Muscle of leg (tissue), 11 donors: Measurements from ENCODE around the gene ATP2B3. TPM values are rescaled to one million over a fixed set of nuclear protein-coding genes. Genes with fewer than 3 reads are reported as not detected.

Experiments used
- DNase-seq: peaks from one replicate; pipeline ENCODE4 v3.0.0; 2013
- H3K27ac ChIP-seq: one replicate; pipeline ENCODE4 v1.5.1; 2013; ENCODE audit warnings: mild to moderate bottlenecking, low read length, control low read depth
- H3K27me3 ChIP-seq: one replicate; pipeline ENCODE4 v1.6.1; 2013; ENCODE audit warnings: low read length; ENCODE audit not compliant: control insufficient read depth, insufficient read depth
- H3K36me3 ChIP-seq: one replicate; pipeline ENCODE4 v1.6.1; 2013; ENCODE audit warnings: low read length; ENCODE audit not compliant: control insufficient read depth, insufficient read depth
- H3K4me1 ChIP-seq: one replicate; pipeline ENCODE4 v1.6.1; 2013; ENCODE audit warnings: low read length; ENCODE audit not compliant: control insufficient read depth, insufficient read depth
- H3K4me3 ChIP-seq: one replicate; pipeline ENCODE4 v1.5.1; 2013; ENCODE audit warnings: low read length, control low read depth
- H3K9me3 ChIP-seq: replicated peaks from 2 replicates; pipeline ENCODE4 v1.6.1; 2013; ENCODE audit warnings: low read depth, low read length; ENCODE audit not compliant: control insufficient read depth
- WGBS: methylation state at CpG from one replicate; pipeline ENCODE4 v1.1.5; 2013; ENCODE audit warnings: missing lambda C conversion rate; ENCODE audit not compliant: insufficient coverage; 5-methylcytosine and 5-hydroxymethylcytosine counted together
- polyA plus RNA-seq, 8 donors: library from polyadenylated mRNA; unstranded; fragments of 120-200 nt; gene quantifications; one replicate each; pipeline versions ENCODE4 v1.2.1 to v1.2.3, GENCODE V29; 2013; ENCODE audit warnings: inconsistent platforms in 1 of 8, low replicate concordance in 1 of 8; ENCODE audit not compliant: insufficient read length in 8 of 8, insufficient read depth in 1 of 8
- total RNA-seq: library from RNA; stranded (reverse); fragments of 120-200 nt; gene quantifications from one replicate; pipeline ENCODE4 v1.2.4, GENCODE V29; 2013

ATP2B3 gene
- total and polyA plus RNA-seq, 9 donors, result 0.18 to 0.56 (median 0.29) TPM

DNA sequence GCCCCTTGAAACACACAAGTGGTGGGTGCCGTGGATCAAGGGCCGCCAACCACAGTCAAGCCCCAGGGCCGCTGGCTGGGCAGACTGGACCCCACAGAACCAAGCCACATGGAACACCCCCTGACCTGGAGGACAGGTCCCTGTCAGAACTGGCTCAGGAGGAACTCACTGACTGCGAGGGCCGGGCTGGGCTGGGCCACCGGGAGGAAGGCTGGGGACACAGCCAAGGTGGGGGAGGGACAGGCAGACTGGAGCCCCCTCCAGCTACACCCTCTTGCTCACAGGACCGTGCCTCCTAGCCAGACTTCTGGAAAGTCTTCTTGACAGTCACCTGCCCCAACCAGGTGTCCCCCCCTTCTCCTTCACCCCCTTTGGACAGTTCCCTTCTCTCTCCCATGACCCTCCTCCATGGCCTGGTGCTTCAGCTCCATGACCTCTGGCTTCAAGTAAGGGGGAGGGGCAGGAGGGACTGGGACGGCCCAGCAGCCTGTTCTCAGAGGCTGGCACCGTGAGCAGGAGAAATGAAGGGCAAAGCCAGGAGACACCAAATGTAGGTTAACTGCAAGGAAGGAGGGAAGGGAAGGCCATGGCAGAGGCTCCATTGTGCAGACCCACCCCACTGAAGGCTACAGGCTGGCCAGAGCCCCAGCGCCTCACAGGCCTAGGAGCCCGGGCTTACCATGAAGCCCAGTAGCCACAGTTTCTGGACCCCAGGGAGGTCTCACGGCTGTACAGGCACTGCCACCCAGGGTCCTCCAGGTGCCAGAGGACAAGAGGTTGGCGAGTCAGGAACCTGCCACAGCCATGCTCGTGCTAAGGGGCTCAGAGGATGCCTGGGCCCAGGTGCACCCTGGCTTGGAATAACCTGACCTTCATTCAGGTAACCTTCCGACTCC is 107.0 kb downstream of the ATP2B3 start:
- 74% methylated on average over 10 of the region's 15 CpGs for WGBS
- H3K36me3 ChIP-seq, result no peaks in the 10 kb centered on the region
- H3K27me3 ChIP-seq, result peaks cover 8% of the 10 kb centered on the region
- H3K4me3 ChIP-seq, result no peak overlapping the region
- H3K9me3 ChIP-seq, result no peaks in the 10 kb centered on the region
- no peak overlapping the region for H3K27ac ChIP-seq
- no peak for DNase-seq
- peaks cover 9% of the 10 kb centered on the region for H3K4me1 ChIP-seq

DNA sequence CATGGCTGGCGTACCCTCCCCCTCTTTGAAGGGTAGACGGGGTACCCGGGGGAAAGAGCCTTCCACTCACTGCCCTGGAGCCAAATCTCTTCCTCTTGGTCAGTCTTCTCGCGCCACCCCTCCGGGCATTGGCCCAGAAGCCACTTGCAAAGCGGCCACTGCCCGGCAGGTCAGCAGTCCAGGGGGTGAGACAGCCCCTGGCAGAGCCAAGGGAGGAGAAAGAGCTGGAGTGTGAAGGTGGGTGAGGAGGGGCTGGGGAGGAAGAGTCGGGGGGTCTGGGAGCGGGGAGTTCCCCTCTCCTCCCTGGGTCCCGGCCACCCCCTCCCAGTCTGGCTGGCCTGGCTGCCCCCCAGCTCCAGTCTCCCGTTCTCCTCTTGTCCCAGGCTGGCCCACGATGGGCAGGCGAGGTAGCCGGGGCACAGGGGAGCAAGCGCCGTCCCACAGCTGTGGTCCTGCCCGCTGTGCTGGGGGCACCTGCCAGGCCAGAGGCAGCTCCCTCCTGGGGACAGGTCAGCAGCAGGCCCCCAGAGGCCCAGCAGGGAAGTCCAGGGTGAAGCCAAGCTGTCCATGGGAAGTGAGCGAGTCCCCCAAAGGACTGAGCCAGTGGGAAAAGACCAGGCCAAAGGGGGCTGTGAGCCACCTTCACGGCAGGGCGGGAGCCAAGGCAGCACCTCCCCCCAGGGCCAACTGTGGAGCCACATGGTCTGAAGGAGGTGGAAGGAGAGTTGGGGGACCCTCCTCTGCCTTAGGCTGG is 108.0 kb downstream of the ATP2B3 start:
- H3K4me3 ChIP-seq, result no peak overlapping the region
- no peak overlapping the region for H3K27ac ChIP-seq
- WGBS, result 91% methylated on average over 15 of the region's 21 CpGs
- H3K9me3 ChIP-seq, result no peaks in the 10 kb centered on the region
- peaks cover 9% of the 10 kb centered on the region for H3K4me1 ChIP-seq
- no peak for DNase-seq
- no peaks in the 10 kb centered on the region for H3K36me3 ChIP-seq
- H3K27me3 ChIP-seq, result peaks cover 6% of the 10 kb centered on the region

- peaks cover 1% of the 10 kb centered on the region for H3K9me3 ChIP-seq
- WGBS, result 77% methylated on average over 11 of the region's 16 CpGs
Measured at GRCh38 chrX:153626025-153626633, 108.7 kb downstream of the ATP2B3 start.

DNA sequence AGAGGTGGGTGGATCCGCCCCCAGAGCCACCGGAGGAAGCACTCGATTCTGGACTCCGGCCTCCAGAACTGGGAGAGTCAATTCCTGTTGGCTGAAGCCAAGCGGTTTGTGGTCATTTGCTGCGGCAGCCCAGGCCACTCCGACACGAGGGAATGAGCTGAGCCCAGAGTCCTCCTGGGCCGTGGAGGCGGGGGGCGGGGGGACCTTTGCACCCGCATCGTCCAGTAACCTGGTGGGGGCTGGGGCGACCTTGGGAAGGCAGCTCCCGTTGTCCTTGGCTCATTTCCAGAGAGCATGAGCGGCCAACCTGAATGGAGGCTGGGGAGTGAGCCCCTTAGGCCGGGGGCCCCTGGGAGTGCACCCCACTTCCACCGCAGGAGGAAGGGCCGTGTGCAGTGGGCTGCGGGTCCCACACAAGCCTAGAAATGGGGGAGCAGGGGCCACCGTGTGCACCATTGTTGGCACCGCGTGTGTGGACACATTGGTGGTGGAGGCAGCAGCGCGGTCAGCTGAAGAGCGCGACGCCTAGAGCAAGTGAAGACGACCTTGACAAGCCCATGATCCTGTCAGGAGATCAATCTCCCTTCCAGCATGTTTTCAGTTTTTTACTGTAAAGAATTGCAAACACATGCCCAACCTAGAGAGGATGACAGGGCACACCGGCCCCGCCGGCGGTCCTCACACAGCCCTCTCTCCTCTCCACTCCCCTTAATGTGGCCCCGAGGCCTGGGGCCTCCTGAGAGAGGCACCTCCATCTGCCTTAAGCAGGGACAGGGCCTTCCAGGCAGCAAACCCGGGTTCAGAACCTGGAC is 109.6 kb downstream of the ATP2B3 start:
- 65% methylated on average over 19 of the region's 35 CpGs for WGBS
- Histone ChIP-seq H3K27me3 (peaks cover 4% of the 10 kb centered on the region), H3K36me3 (no peaks in the 10 kb centered on the region), H3K4me3 (no peak overlapping the region), H3K9me3 (peaks cover 4% of the 10 kb centered on the region), H3K27ac (no peak overlapping the region), H3K4me1 (peaks cover 9% of the 10 kb centered on the region)
- no peak for DNase-seq

More at GRCh38 chrX:153626025-153626633, 108.7 kb downstream of the ATP2B3 start:
- Histone ChIP-seq H3K36me3 (no peaks in the 10 kb centered on the region), H3K4me3 (no peak overlapping the region), H3K27ac (no peak overlapping the region), H3K4me1 (peaks cover 9% of the 10 kb centered on the region), H3K27me3 (peaks cover 6% of the 10 kb centered on the region)
- DNase-seq, result no peak

DNA sequence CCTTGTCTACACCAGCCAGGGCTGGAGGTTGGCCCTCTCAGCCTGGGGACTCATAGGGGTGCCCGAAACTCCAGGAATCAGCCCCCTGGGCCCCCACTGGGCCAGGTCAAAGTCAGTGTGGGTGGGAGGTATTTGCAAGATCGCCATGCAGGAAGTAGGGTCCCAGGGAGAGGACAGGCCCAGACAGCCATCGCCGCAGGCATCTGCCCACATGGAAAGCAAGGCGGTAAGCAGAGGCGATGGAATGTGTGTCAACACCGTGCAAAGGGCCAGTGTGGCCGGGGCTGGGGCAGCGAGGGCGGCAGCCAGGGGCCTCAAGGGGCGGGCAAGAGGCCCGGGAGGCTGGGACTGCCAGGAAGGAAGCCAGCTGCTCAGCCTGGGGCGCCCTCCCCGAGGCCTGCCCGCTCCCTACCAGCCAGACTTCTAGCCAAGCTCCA is 110.3 kb downstream of the ATP2B3 start:
- H3K36me3 ChIP-seq, result no peaks in the 10 kb centered on the region
- H3K4me1 ChIP-seq, result peaks cover 9% of the 10 kb centered on the region
- H3K9me3 ChIP-seq, result peaks cover 5% of the 10 kb centered on the region
- no peak overlapping the region for H3K4me3 ChIP-seq
- H3K27me3 ChIP-seq, result peaks cover 5% of the 10 kb centered on the region
- no peak for DNase-seq
- WGBS, result 60% methylated on average over 10 of the region's 15 CpGs
- H3K27ac ChIP-seq, result no peak overlapping the region

GRCh38 chrX:153628129-153628528 is 110.7 kb downstream of the ATP2B3 start:
- Histone ChIP-seq H3K27me3 (peaks cover 5% of the 10 kb centered on the region), H3K4me1 (peaks cover 9% of the 10 kb centered on the region), H3K27ac (no peak overlapping the region), H3K9me3 (peaks cover 6% of the 10 kb centered on the region), H3K4me3 (no peak overlapping the region), H3K36me3 (no peaks in the 10 kb centered on the region)
- WGBS, result 74% methylated on average over 6 of the region's 8 CpGs
- no peak for DNase-seq

GRCh38 chrX:153628665-153629064 is 111.2 kb downstream of the ATP2B3 start:
- Histone ChIP-seq H3K27ac (no peak overlapping the region), H3K4me3 (no peak overlapping the region), H3K36me3 (no peaks in the 10 kb centered on the region), H3K9me3 (peaks cover 6% of the 10 kb centered on the region), H3K4me1 (peaks cover 9% of the 10 kb centered on the region), H3K27me3 (peaks cover 5% of the 10 kb centered on the region)
- WGBS, result 82% methylated on average over 9 of the region's 12 CpGs
- DNase-seq, result no peak

DNA sequence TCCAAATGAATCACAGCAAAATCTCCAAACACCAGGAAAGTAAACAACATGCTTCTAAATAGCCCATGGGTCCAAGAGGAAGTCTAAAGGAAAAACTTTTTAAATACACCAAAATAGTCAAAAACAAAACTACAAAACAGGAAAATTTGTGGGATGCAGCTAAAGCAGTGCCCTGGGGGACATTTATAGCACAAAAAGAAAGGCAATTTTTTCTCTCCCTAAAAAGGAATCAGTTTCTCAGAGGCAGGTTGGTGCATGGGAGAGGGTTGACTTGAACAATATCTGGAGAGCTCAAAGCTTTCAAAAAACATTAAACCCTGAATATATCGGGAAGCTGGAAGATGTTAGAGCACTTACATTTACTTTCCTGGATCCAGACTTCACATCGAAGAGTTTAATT is 113.9 kb downstream of the ATP2B3 start:
- whole genome bisulfite sequencing, result 100% methylated on average over 1 of the region's 2 CpGs

GRCh38 chrX:153631907-153632594 is 114.6 kb downstream of the ATP2B3 start:
- Histone ChIP-seq H3K4me1 (peaks cover 20% of the 10 kb centered on the region), H3K9me3 (peaks cover 6% of the 10 kb centered on the region), H3K27ac (no peak overlapping the region), H3K4me3 (no peak overlapping the region), H3K36me3 (no peaks in the 10 kb centered on the region), H3K27me3 (peaks cover 3% of the 10 kb centered on the region)
- WGBS, result 80% methylated on average over 11 of the region's 19 CpGs
- DNase-seq, result no peak

More for the DNA sequence above, 113.9 kb downstream of the ATP2B3 start:
- Histone ChIP-seq H3K4me1 (peaks cover 20% of the 10 kb centered on the region), H3K36me3 (no peaks in the 10 kb centered on the region), H3K9me3 (peaks cover 6% of the 10 kb centered on the region), H3K27ac (no peak overlapping the region), H3K4me3 (no peak overlapping the region), H3K27me3 (peaks cover 3% of the 10 kb centered on the region)
- no peak for DNase-seq
